Activated naive CD4-positive, alpha-beta T cell treated with anti-CD3 and anti-CD28 coated beads for 36 hours (primary cell): ENCODE data around the gene C1QTNF9B. TPM values are rescaled to one million over a fixed set of nuclear protein-coding genes. Genes with fewer than 3 reads are reported as not detected.
"Not testable (repeated sequence)": the region's sequence is repeated elsewhere in the genome, so short reads cannot be mapped to it uniquely, and the experiment has no call there.

ENCODE experiments used
- CTCF ChIA-PET: fragments of 350-600 bp; sonication (Branson Sonifier 250); formaldehyde crosslinking; loops from one replicate; lab custom pipeline; 2021; ENCODE audit warnings: antibody characterized with exemption; lab: Charles Lee
- DNase-seq: peaks from one replicate; pipeline ENCODE4 v3.0.0-alpha.2; 2020
- H3K27ac Mint-ChIP-seq: one replicate; pipeline ENCODE4 v1.8.0; 2021; ENCODE audit warnings: mild to moderate bottlenecking, mixed read lengths
- H3K27me3 Mint-ChIP-seq: one replicate; pipeline ENCODE4 v1.8.0; 2021; ENCODE audit warnings: low read depth, mixed read lengths
- H3K36me3 Mint-ChIP-seq: one replicate; pipeline ENCODE4 v1.8.0; 2021; ENCODE audit warnings: low read depth, mixed read lengths
- H3K4me1 Mint-ChIP-seq: one replicate; pipeline ENCODE4 v1.8.0; 2021; ENCODE audit warnings: low read depth, mixed read lengths
- H3K4me3 Mint-ChIP-seq: one replicate; pipeline ENCODE4 v1.8.0; 2021; ENCODE audit warnings: mild to moderate bottlenecking, moderate library complexity, mixed read lengths
- H3K9me3 Mint-ChIP-seq: one replicate; pipeline ENCODE4 v1.8.0; 2021; ENCODE audit warnings: mixed read lengths
- intact Hi-C: fragments of 100-400 bp; cut with micrococcal nuclease; formaldehyde crosslinking; loops from one replicate; pipeline ENCODE4 v1.15.1; 2023
- total RNA-seq, 2 experiments: library from RNA; stranded (reverse); gene quantifications; one replicate each; pipeline ENCODE4 v1.2.3, GENCODE V29; 2021

The C1QTNF9B gene
- total RNA-seq, 2 experiments from 2014 or later = not detected

DNA sequence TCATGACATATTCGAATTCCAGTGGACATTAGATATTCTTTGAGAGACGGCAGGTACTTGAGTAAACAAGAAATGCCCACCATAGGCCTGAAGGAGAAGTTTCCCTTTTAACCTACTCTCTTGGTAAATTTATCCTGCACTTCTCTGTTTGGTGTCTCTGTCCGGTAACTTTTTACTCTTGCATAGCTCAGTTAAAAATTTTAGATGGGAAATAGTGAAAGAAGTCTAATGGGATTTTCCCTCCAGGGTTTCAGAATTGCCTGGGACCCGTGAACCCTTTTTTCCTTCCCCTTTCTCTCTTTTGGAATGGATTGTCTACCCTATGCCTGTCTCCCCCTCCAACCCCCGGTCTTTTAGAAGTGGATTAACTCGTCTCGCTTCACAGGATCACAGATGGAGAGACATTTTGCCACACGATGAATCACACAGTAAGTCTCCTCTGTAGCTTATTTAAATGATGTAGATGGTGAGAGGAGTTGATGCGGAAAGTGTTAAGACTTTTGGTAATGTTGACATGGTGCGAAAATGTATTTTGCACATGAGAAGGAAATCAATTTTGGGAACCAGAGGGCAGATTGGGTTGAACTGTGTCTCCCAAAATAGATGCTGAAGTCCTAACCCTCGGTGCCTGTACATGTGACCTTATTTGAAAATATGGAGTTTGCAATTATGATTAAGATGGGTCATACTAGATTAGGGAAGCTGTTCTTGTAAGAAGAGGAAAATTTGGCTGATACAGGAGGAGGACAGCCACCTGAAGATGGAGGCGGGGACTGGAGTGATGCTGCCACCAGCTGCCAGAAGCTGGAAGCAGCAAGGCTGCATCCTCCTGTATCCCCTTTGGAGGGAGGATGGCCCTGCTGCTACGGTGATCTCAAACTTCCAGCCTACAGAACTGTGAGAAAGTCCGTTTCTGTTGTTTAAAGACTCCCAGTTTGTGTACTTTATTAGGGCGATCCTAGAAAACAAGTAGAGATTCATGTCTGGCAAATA is 7.4 kb downstream of the C1QTNF9B start:
- no peaks in the 10 kb centered on the region for H3K9me3 Mint-ChIP-seq
- H3K27me3 Mint-ChIP-seq = no peaks in the 10 kb centered on the region
- H3K27ac Mint-ChIP-seq = peak overlapping the region; percentile 51
- H3K4me1 Mint-ChIP-seq = peaks cover 24% of the 10 kb centered on the region
- intact Hi-C loops = loop anchor here (1.0 to 2.0 kb wide), 4 partner anchors 77 to 512 kb away; no protein-coding TSS in a partner anchor
- peaks cover 2% of the 10 kb centered on the region for H3K36me3 Mint-ChIP-seq
- no peak for DNase-seq
- peak overlapping the region; percentile 81 for H3K4me3 Mint-ChIP-seq
- CTCF ChIA-PET = interaction anchor here (0.5 to 2.2 kb wide), 13 partner anchors 10 to 422 kb away, joined by 3 to 5 read pairs (median 3); no protein-coding TSS in a partner anchor

GRCh38 chr13:23888658-23889614 is 8.4 kb downstream of the C1QTNF9B start, which contains the start of gene MIPEP:
Gene MIPEP, minus strand, starts transcription at chr13:23889400. Its CDS starts 80 bp downstream, at chr13:23889320.
- no peaks in the 10 kb centered on the region for H3K9me3 Mint-ChIP-seq
- H3K4me3 Mint-ChIP-seq = peak within 1 kb of the TSS; percentile 81
- H3K27ac Mint-ChIP-seq = peak within 1 kb of the TSS; percentile 51
- DNase-seq = peak; percentile 89
- peaks cover 24% of the 10 kb centered on the region for H3K4me1 Mint-ChIP-seq
- CTCF ChIA-PET = interaction anchor here (0.7 to 2.2 kb wide), 10 partner anchors 11 to 422 kb away, joined by 3 to 5 read pairs (median 3); no protein-coding TSS in a partner anchor
- H3K27me3 Mint-ChIP-seq = no peaks in the 10 kb centered on the region
- peaks cover 3% of the 10 kb centered on the region for H3K36me3 Mint-ChIP-seq
- intact Hi-C loops = loop anchor here (1.0 to 2.0 kb wide), 5 partner anchors 78 to 514 kb away; no protein-coding TSS in a partner anchor

DNA sequence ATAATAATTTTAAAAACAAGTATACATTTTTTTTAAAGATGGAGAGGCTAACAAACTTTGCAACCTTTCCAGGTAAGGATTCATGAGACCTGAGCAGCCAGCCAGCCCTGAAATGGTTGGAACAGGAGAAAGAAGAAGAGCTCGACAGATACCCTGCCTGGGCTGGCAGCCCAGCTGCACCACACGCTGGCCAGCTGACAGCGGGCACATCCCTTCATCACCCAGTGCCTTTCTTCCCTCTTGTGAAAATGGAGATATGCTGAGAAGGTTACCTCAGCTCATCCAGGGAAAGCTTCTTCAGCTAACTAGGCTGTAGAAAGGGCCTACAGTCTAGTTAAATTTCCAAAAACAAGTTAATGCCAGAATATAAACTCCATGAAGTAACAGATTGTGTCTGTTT is 12.9 kb downstream of the C1QTNF9B start:
- H3K36me3 Mint-ChIP-seq, H3K9me3 Mint-ChIP-seq, H3K4me3 Mint-ChIP-seq, H3K27me3 Mint-ChIP-seq, DNase-seq, intact Hi-C loops, H3K27ac Mint-ChIP-seq: not testable (repeated sequence)
- H3K4me1 Mint-ChIP-seq = peaks cover 18% of the 10 kb centered on the region
- CTCF ChIA-PET = interaction anchor here (0.8 kb wide), 1 partner anchor 15 kb away, joined by 3 read pairs; no protein-coding TSS in a partner anchor

DNA sequence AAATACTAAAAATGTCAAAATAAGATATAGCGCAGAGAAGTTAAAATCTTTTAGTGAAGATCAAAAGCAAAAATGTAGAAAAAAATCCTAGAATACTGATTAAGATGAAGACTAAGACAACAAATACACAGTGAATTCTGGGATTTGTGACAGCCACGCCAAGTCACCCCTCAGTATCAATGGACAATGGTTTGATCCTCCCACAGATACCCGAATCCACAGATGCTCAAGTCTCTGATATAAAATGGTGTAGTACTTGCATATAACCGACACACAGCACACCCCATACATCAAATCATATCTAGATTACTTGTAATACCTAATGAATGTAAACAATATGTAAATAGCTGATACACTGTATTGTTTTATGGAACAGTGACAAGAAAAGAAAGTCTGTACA is 14.0 kb downstream of the C1QTNF9B start:
- H3K4me3 Mint-ChIP-seq = no peak overlapping the region
- no peak overlapping the region for H3K27ac Mint-ChIP-seq
- no peak for DNase-seq

GRCh38 chr13:23881402-23881800 is 15.9 kb downstream of the C1QTNF9B start:
- intact Hi-C loops, H3K27me3 Mint-ChIP-seq, H3K27ac Mint-ChIP-seq, H3K36me3 Mint-ChIP-seq, H3K4me3 Mint-ChIP-seq, DNase-seq, H3K9me3 Mint-ChIP-seq, CTCF ChIA-PET, H3K4me1 Mint-ChIP-seq: not testable (repeated sequence)

More for the DNA sequence above, 14.0 kb downstream of the C1QTNF9B start:
- no peaks in the 10 kb centered on the region for H3K27me3 Mint-ChIP-seq
- peaks cover 9% of the 10 kb centered on the region for H3K36me3 Mint-ChIP-seq
- H3K4me1 Mint-ChIP-seq = peaks cover 16% of the 10 kb centered on the region
- H3K9me3 Mint-ChIP-seq = no peaks in the 10 kb centered on the region
- CTCF ChIA-PET = no interaction called here
- intact Hi-C loops = no loop called here

DNA sequence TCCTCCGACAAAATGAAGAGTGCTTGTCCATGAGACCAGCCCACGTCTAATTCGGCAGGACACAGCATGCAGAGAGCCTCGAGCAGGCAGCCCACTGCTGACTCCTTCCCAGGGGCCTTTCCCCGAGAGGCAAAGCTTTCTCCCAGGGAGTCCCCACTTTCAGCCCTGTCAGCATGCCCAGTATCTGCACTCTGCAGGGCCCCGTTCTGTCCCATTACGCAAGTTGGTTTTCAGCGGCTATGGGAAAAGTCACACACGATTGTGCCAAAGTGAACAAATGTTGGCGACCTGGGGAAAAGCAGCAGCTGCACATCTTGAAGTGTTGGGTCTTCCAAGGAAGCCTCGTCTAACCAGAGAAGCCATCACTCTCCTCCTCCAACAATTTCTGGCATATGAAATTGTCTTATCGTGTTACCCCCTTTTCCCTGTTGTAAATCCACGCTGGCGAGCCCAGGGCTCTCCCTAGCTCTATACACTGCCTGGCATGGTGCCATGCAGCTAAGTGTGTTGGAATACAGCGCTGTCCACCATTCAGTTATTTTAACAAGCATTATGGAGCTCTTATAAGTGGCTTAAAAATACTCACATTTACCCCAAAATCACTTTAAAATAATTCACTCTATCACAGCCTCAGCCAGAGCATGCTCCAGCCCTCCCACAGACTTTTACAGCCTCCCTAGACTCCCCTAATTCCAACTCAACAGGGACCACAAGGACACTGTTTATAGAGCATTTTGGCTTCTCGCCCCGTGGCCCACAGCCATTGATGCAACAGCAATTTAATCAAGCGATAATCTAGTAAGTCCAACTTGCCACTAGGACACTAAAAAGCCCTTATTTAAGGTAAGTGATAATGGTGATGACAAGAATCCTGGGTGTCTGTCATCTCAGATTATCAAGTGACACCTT is 16.6 kb downstream of the C1QTNF9B start:
- intact Hi-C loops = not testable (repeated sequence)

GRCh38 chr13:23877286-23877685 is 20.0 kb downstream of the C1QTNF9B start:
- peaks cover 4% of the 10 kb centered on the region for H3K36me3 Mint-ChIP-seq
- H3K27ac Mint-ChIP-seq = no peak overlapping the region
- H3K9me3 Mint-ChIP-seq = no peaks in the 10 kb centered on the region
- no peak overlapping the region for H3K4me3 Mint-ChIP-seq
- H3K4me1 Mint-ChIP-seq = no peaks in the 10 kb centered on the region
- DNase-seq = no peak
- no peaks in the 10 kb centered on the region for H3K27me3 Mint-ChIP-seq
- CTCF ChIA-PET = no interaction called here
- intact Hi-C loops = no loop called here

More for the DNA sequence above, 16.6 kb downstream of the C1QTNF9B start:
- CTCF ChIA-PET, H3K27ac Mint-ChIP-seq, H3K36me3 Mint-ChIP-seq, H3K4me1 Mint-ChIP-seq, H3K27me3 Mint-ChIP-seq, H3K9me3 Mint-ChIP-seq, H3K4me3 Mint-ChIP-seq, DNase-seq: not testable (repeated sequence)

DNA sequence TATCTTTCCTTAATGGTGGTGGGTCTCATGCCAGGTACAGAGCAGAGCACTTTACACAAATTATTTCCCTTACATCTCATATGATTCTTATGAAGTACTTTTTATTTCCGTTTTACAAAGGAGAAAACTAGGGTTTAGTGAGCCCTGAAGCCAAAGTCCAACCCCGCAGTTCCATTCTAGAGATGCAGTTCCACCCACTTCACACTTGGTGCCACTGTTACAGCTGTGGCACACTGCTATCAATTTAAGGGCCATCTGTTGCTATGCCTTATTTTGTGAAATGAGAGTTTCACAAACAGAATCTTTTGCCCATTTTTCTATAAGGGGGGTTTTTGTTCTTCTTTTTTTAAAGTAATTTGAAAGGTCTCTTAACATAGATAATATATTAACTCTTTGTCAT is 21.0 kb downstream of the C1QTNF9B start:
- H3K27ac Mint-ChIP-seq = no peak overlapping the region
- no peaks in the 10 kb centered on the region for H3K4me1 Mint-ChIP-seq
- no peaks in the 10 kb centered on the region for H3K9me3 Mint-ChIP-seq
- no peak for DNase-seq
- CTCF ChIA-PET = interaction anchor here (1.1 kb wide), 1 partner anchor 411 kb away, joined by 4 read pairs; no protein-coding TSS in a partner anchor
- peaks cover 2% of the 10 kb centered on the region for H3K36me3 Mint-ChIP-seq
- no peak overlapping the region for H3K4me3 Mint-ChIP-seq
- no peaks in the 10 kb centered on the region for H3K27me3 Mint-ChIP-seq
- intact Hi-C loops = loop anchor here (1.0 kb wide), 1 partner anchor 344 kb away; no protein-coding TSS in a partner anchor

- H3K27ac Mint-ChIP-seq = no peak overlapping the region
- no peaks in the 10 kb centered on the region for H3K4me1 Mint-ChIP-seq
- H3K9me3 Mint-ChIP-seq = no peaks in the 10 kb centered on the region
- CTCF ChIA-PET = interaction anchor here (1.9 kb wide), 1 partner anchor 404 kb away, joined by 7 read pairs; no protein-coding TSS in a partner anchor
- no peak overlapping the region for H3K4me3 Mint-ChIP-seq
- DNase-seq = no peak
- no peaks in the 10 kb centered on the region for H3K36me3 Mint-ChIP-seq
- no peaks in the 10 kb centered on the region for H3K27me3 Mint-ChIP-seq
- intact Hi-C loops = loop anchor here (1.0 to 5.0 kb wide), 5 partner anchors 156 to 405 kb away; no protein-coding TSS in a partner anchor
These were observed 25.6 kb downstream of the C1QTNF9B start for GRCh38 chr13:23871616-23872220.

GRCh38 chr13:23870356-23871140 is 26.8 kb downstream of the C1QTNF9B start:
- no peak overlapping the region for H3K4me3 Mint-ChIP-seq
- CTCF ChIA-PET = interaction anchor here (0.6 to 1.3 kb wide), 5 partner anchors 235 to 405 kb away, joined by 3 to 4 read pairs (median 3); no protein-coding TSS in a partner anchor
- H3K9me3 Mint-ChIP-seq = no peaks in the 10 kb centered on the region
- H3K27ac Mint-ChIP-seq = no peak overlapping the region
- intact Hi-C loops = loop anchor here (1.0 to 5.0 kb wide), 5 partner anchors 155 to 404 kb away; no protein-coding TSS in a partner anchor
- no peaks in the 10 kb centered on the region for H3K27me3 Mint-ChIP-seq
- DNase-seq = no peak
- no peaks in the 10 kb centered on the region for H3K36me3 Mint-ChIP-seq
- H3K4me1 Mint-ChIP-seq = no peaks in the 10 kb centered on the region
